ENCODE results near the gene EWSR1. TPM values are rescaled to one million over a fixed set of nuclear protein-coding genes. Genes with fewer than 3 reads are reported as not detected.

EWSR1 gene
- total and polyA plus RNA-seq, 8 donors = 125 to 352 (median 335) TPM

- intact Hi-C loops (cut with DNase I) = no loop called here
- DNase-seq = peak in 1 of 4 donors; percentile 78
- H3K4me1 ChIP-seq = peaks cover 44 to 68% of the 10 kb centered on the region in 2 donors
- H3K27ac ChIP-seq = no peak overlapping the region
- no peak for ATAC-seq
- no peak overlapping the region for H3K4me3 ChIP-seq
- H3K27me3 ChIP-seq = peaks cover 35 to 53% of the 10 kb centered on the region in 2 donors
- no peaks in the 10 kb centered on the region for H3K9me3 ChIP-seq
- TF ChIP-seq, protein P1, sequence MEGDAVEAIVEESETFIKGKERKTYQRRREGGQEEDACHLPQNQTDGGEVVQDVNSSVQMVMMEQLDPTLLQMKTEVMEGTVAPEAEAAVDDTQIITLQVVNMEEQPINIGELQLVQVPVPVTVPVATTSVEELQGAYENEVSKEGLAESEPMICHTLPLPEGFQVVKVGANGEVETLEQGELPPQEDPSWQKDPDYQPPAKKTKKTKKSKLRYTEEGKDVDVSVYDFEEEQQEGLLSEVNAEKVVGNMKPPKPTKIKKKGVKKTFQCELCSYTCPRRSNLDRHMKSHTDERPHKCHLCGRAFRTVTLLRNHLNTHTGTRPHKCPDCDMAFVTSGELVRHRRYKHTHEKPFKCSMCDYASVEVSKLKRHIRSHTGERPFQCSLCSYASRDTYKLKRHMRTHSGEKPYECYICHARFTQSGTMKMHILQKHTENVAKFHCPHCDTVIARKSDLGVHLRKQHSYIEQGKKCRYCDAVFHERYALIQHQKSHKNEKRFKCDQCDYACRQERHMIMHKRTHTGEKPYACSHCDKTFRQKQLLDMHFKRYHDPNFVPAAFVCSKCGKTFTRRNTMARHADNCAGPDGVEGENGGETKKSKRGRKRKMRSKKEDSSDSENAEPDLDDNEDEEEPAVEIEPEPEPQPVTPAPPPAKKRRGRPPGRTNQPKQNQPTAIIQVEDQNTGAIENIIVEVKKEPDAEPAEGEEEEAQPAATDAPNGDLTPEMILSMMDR (IDR thresholded peaks at IDR 0.05) = no peak
- H3K36me3 ChIP-seq = peaks cover 0 to 11% of the 10 kb centered on the region in 2 donors
These were observed 45.8 kb downstream of the EWSR1 start for GRCh38 chr22:29313576-29314466.

- Histone ChIP-seq H3K9me3 (no peaks in the 10 kb centered on the region), H3K27me3 (peaks cover 35 to 53% of the 10 kb centered on the region in 2 donors), H3K4me1 (peaks cover 35 to 59% of the 10 kb centered on the region in 2 donors), H3K27ac (no peak overlapping the region), H3K4me3 (peak overlapping the region; percentile 11 to 26), H3K36me3 (peaks cover 0 to 11% of the 10 kb centered on the region in 2 donors)
- TF ChIP-seq, protein P1 (IDR thresholded peaks at IDR 0.05) = no peak
- intact Hi-C loops (cut with DNase I) = no loop called here
- DNase-seq (peak in 1 of 4 donors; percentile 74), ATAC-seq (no peak)
These were observed 46.6 kb downstream of the EWSR1 start for GRCh38 chr22:29314537-29315285.

- DNase-seq = peak in 1 of 4 donors; percentile 77
- peak within 1 kb of the TSS; percentile 11 to 26 for H3K4me3 ChIP-seq
- no peak within 1 kb of the TSS for H3K27ac ChIP-seq
- peaks cover 29 to 51% of the 10 kb centered on the region in 2 donors for H3K4me1 ChIP-seq
- intact Hi-C loops (cut with DNase I) = no loop called here
- no peak for ATAC-seq
- peaks cover 0 to 11% of the 10 kb centered on the region in 2 donors for H3K36me3 ChIP-seq
- peaks cover 35 to 53% of the 10 kb centered on the region in 2 donors for H3K27me3 ChIP-seq
- no peaks in the 10 kb centered on the region for H3K9me3 ChIP-seq
- TF ChIP-seq, protein P1 (IDR thresholded peaks at IDR 0.05) = no peak
These were observed 47.4 kb downstream of the EWSR1 start, which contains the start of gene RASL10A for GRCh38 chr22:29315286-29316140. Gene RASL10A, minus strand, starts transcription at chr22:29315697. Its CDS starts 451 bp downstream, at chr22:29315246.

GRCh38 chr22:29316141-29316828 lies 48.2 kb downstream of the EWSR1 start:
- ATAC-seq (no peak), DNase-seq (peak in 1 of 4 donors; percentile 40)
- intact Hi-C loops (cut with DNase I) = no loop called here
- peaks cover 0 to 11% of the 10 kb centered on the region in 2 donors for H3K36me3 ChIP-seq
- no peak overlapping the region for H3K4me3 ChIP-seq
- no peak overlapping the region for H3K27ac ChIP-seq
- H3K27me3 ChIP-seq = peaks cover 35 to 50% of the 10 kb centered on the region in 2 donors
- no peaks in the 10 kb centered on the region for H3K9me3 ChIP-seq
- H3K4me1 ChIP-seq = peaks cover 22 to 43% of the 10 kb centered on the region in 2 donors
- TF ChIP-seq, protein P1 (IDR thresholded peaks at IDR 0.05) = no peak
